Neuronal stem cell (in vitro differentiated cells): ENCODE measurements around the gene PRICKLE1.

ENCODE experiments used
- DNase-seq: peaks from one replicate; pipeline ENCODE4 v3.0.0-alpha.2; 2013; ENCODE audit warnings: low spot score
- H2AFZ ChIP-seq: one replicate; pipeline ENCODE4 v1.6.1; 2013; ENCODE audit warnings: mild to moderate bottlenecking, low read length, inconsistent platforms
- H2AK5ac ChIP-seq: 2 replicates; pipeline ENCODE4 v1.6.1; 2013; ENCODE audit warnings: low read depth, mild to moderate bottlenecking, inconsistent platforms, low read length, moderate library complexity, mixed read lengths
- H2BK120ac ChIP-seq: 2 replicates; pipeline ENCODE4 v1.6.1; 2013; ENCODE audit warnings: low read depth, mild to moderate bottlenecking, inconsistent platforms, low read length, moderate library complexity, mixed read lengths
- H2BK12ac ChIP-seq: one replicate; pipeline ENCODE4 v1.6.1; 2013; ENCODE audit warnings: low read length, inconsistent platforms
- H2BK15ac ChIP-seq: 2 replicates; pipeline ENCODE4 v1.6.1; 2013; ENCODE audit warnings: mild to moderate bottlenecking, low read length, inconsistent platforms, mixed read lengths
- H2BK5ac ChIP-seq: one replicate; pipeline ENCODE4 v1.6.1; 2013; ENCODE audit warnings: inconsistent platforms, mild to moderate bottlenecking, low read length, moderate library complexity
- H3K14ac ChIP-seq: one replicate; pipeline ENCODE4 v1.6.1; 2013; ENCODE audit warnings: low read length, inconsistent platforms
- H3K18ac ChIP-seq: 2 replicates; pipeline ENCODE4 v1.6.1; 2013; ENCODE audit warnings: low read length, inconsistent platforms
- H3K23ac ChIP-seq: 2 replicates; pipeline ENCODE4 v1.6.1; 2013; ENCODE audit warnings: low read depth, mild to moderate bottlenecking, mixed read lengths, low read length, inconsistent platforms; ENCODE audit not compliant: poor library complexity
- H3K27ac ChIP-seq: replicated peaks from 3 replicates; pipeline ENCODE4 v1.5.1; 2013; ENCODE audit warnings: low read length, inconsistent platforms
- H3K27me3 ChIP-seq, 3 experiments: 2 replicates each; pipeline ENCODE4 v1.6.1; 2013; ENCODE audit warnings: low read length in 3 of 3, mild to moderate bottlenecking in 2 of 3, inconsistent platforms in 1 of 3, low read depth in 1 of 3, mixed read lengths in 1 of 3, moderate library complexity in 1 of 3; ENCODE audit not compliant: control insufficient read depth in 3 of 3, insufficient read depth in 3 of 3
- H3K36me3 ChIP-seq, 2 donors: replicated peaks in 1 of 2; 2 replicates each; pipeline ENCODE4 v1.6.1; 2013; ENCODE audit warnings: low read length in 2 of 2; ENCODE audit not compliant: control insufficient read depth in 2 of 2, insufficient read depth in 2 of 2
- H3K4ac ChIP-seq: 2 replicates; pipeline ENCODE4 v1.6.1; 2013; ENCODE audit warnings: inconsistent platforms, mild to moderate bottlenecking, low read length, moderate library complexity
- H3K4me1 ChIP-seq, 2 donors: 1 replicate in 1 of 2; 2 replicates in 1 of 2; pipeline ENCODE4 v1.6.1; 2013; ENCODE audit warnings: low read length in 2 of 2, low read depth in 1 of 2; ENCODE audit not compliant: control insufficient read depth in 2 of 2, insufficient read depth in 1 of 2
- H3K4me2 ChIP-seq: one replicate; pipeline ENCODE4 v1.6.1; 2013; ENCODE audit warnings: mild to moderate bottlenecking, low read length, inconsistent platforms; ENCODE audit not compliant: insufficient read depth, poor library complexity, severe bottlenecking
- H3K4me3 ChIP-seq, 2 donors: 2 replicates each; pipeline ENCODE4 v1.5.1; 2013; ENCODE audit warnings: low read length in 2 of 2, mild to moderate bottlenecking in 2 of 2, inconsistent platforms in 1 of 2, moderate library complexity in 1 of 2
- H3K79me1 ChIP-seq: one replicate; pipeline ENCODE4 v1.6.1; 2013; ENCODE audit warnings: low read depth, mild to moderate bottlenecking, inconsistent platforms, low read length, moderate library complexity
- H3K9ac ChIP-seq: one replicate; pipeline ENCODE4 v1.6.1; 2013; ENCODE audit warnings: mild to moderate bottlenecking, low read depth, low read length, inconsistent platforms; ENCODE audit not compliant: poor library complexity
- H3K9me3 ChIP-seq, 2 donors: replicated peaks in 1 of 2; 2 replicates each; pipeline versions ENCODE3 to v1.6.1; 2013; ENCODE audit warnings: low read length in 2 of 2, mild to moderate bottlenecking in 2 of 2, inconsistent platforms in 1 of 2, low read depth in 1 of 2, mixed read lengths in 1 of 2, moderate library complexity in 1 of 2; ENCODE audit not compliant: control insufficient read depth in 2 of 2, insufficient read depth in 1 of 2
- H4K8ac ChIP-seq: one replicate; pipeline ENCODE4 v1.6.1; 2013; ENCODE audit warnings: low read depth, mild to moderate bottlenecking, inconsistent platforms, low read length, moderate library complexity
- H4K91ac ChIP-seq: one replicate; pipeline ENCODE4 v1.6.1; 2013; ENCODE audit warnings: low read length, low read depth, mild to moderate bottlenecking, inconsistent platforms; ENCODE audit not compliant: poor library complexity
- WGBS, 2 donors: extraction: QIAGEN DNeasy Blood & Tissue Kit; methylation state at CpG; one replicate each; pipeline ENCODE4 v1.1.7; 2013; ENCODE audit warnings: missing lambda C conversion rate in 2 of 2, mixed read lengths in 1 of 2; ENCODE audit not compliant: insufficient read length in 2 of 2, insufficient replicate concordance in 1 of 2; ENCODE audit errors: extremely low coverage in 2 of 2; 5-methylcytosine and 5-hydroxymethylcytosine counted together

The PRICKLE1 gene

DNA sequence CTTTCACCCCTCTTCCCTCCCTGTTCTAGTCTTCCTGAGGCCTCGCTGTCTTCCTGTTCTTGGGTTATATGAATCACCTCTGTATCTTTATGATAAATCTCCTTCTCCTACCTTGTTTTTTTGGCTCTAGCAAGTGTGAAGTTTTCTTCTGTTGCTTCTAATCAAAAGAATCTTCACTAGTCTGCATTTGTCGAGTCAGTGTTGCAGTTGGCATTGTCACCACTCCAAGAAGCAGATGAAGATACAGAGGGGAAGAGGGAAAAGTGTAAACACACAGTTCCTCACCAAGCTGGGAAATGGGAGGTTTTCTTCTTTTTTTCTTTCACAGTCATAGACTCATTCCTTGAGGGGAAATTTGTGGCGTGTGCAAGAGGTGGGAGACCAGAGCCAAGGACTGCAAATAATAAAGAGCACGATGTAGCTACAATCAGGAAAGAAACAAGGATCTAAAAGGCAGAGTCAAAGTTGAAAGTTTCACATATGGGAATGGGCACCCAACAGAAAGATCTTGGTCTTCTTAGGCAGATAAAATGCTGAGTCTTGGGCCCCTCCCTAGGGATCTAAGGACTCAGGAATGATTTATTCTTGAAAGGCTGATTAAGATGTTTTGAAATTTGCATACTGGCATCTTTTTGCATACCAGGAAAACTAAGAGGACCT is 22.2 kb upstream of the PRICKLE1 start:
- DNase-seq: no peak
- H4K8ac ChIP-seq: no peak overlapping the region
- H2BK5ac ChIP-seq: no peak overlapping the region
- no peaks in the 10 kb centered on the region for H3K79me1 ChIP-seq
- H3K9me3 ChIP-seq: no peaks in the 10 kb centered on the region
- H4K91ac ChIP-seq: no peak overlapping the region
- H2BK15ac ChIP-seq: no peak overlapping the region
- H3K4me3 ChIP-seq: no peak overlapping the region
- H3K4me1 ChIP-seq: no peaks in the 10 kb centered on the region
- H3K14ac ChIP-seq: no peak overlapping the region
- H3K27me3 ChIP-seq: no peaks in the 10 kb centered on the region
- no peak overlapping the region for H3K4ac ChIP-seq
- no peak overlapping the region for H3K4me2 ChIP-seq
- no CpG with 5 or more reads among the region's 4 CpGs for WGBS, 2 donors
- no peak overlapping the region for H3K18ac ChIP-seq
- H3K9ac ChIP-seq: no peak overlapping the region
- H2AFZ ChIP-seq: no peak overlapping the region
- no peak overlapping the region for H3K27ac ChIP-seq
- no peak overlapping the region for H2BK12ac ChIP-seq
- H3K36me3 ChIP-seq: no peaks in the 10 kb centered on the region
- no peak overlapping the region for H2AK5ac ChIP-seq
- H3K23ac ChIP-seq: no peak overlapping the region
- H2BK120ac ChIP-seq: no peak overlapping the region

DNA sequence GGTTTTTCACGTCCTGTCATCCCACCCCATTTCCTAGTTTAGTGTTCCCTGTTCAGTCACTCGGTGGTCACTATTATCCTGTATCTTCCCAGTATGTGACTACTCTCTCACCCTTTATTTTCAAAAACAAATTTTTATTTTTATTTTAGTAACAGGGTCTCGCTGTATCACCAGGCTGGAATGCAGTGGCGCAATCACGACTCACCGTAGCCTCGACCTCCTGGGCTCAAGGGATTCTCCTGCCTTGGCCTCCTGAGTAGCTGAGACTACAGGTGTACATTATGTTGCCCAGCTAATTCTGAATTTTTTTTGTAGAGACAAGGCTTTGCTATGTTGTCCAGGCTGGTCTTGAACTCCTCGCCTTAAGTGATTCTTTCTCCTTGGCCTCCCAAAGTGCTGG is 20.1 kb upstream of the PRICKLE1 start:
- Histone ChIP-seq H2AK5ac (no peak overlapping the region), H2AFZ (no peak overlapping the region), H3K9ac (no peak overlapping the region), H3K23ac (no peak overlapping the region), H3K14ac (no peak overlapping the region), H3K4ac (no peak overlapping the region), H3K27me3 (no peaks in the 10 kb centered on the region), H2BK12ac (no peak overlapping the region), H2BK5ac (no peak overlapping the region), H4K91ac (no peak overlapping the region), H3K4me1 (no peaks in the 10 kb centered on the region), H4K8ac (no peak overlapping the region), H2BK120ac (no peak overlapping the region), H2BK15ac (no peak overlapping the region), H3K9me3 (no peaks in the 10 kb centered on the region), H3K79me1 (no peaks in the 10 kb centered on the region), H3K36me3 (no peaks in the 10 kb centered on the region), H3K4me2 (no peak overlapping the region), H3K18ac (no peak overlapping the region), H3K27ac (no peak overlapping the region), H3K4me3 (no peak overlapping the region)
- DNase-seq: no peak
- no CpG with 5 or more reads among the region's 8 CpGs for WGBS, 2 donors

DNA sequence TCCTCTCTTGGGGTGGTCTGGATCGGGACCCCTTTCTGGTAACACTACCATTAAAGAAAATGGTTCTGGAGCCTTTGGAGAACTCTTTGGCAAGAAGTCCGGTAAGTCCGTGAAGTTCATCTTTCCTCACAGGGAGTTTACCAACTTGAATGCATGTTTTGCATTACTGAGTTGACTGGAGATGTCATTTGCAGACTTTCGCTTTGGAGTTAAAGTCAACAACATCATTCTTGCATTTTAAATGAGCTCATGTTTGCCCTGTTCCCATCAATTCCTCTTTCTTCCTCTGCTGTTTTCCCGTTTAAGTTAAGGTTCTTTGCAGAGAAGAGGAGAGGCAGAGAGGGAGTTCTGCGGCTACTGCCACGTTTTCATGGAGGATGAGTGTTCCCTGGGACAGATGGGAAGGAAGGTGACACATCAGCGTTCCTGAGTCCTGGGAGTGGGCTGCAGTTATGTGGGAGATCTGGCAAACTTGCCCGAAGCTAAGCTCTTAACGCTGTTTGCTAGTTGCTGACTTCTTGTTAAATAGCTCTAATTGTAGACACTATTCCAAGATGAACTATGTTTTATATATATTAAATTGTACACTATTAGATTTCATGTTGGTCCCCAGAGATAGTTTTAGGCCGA is 18.8 kb upstream of the PRICKLE1 start:
- Histone ChIP-seq H2AFZ (no peak overlapping the region), H3K9ac (no peak overlapping the region), H3K4ac (no peak overlapping the region), H3K4me3 (no peak overlapping the region), H2AK5ac (no peak overlapping the region), H2BK12ac (no peak overlapping the region), H3K4me2 (no peak overlapping the region), H3K27me3 (no peaks in the 10 kb centered on the region), H3K36me3 (no peaks in the 10 kb centered on the region), H4K91ac (no peak overlapping the region), H3K4me1 (peaks cover 2 to 3% of the 10 kb centered on the region in 2 donors), H3K23ac (no peak overlapping the region), H3K14ac (no peak overlapping the region), H2BK5ac (peak overlapping the region; percentile 7), H2BK15ac (no peak overlapping the region), H2BK120ac (no peak overlapping the region), H3K27ac (no peak overlapping the region), H3K18ac (no peak overlapping the region), H3K9me3 (no peaks in the 10 kb centered on the region), H4K8ac (no peak overlapping the region), H3K79me1 (no peaks in the 10 kb centered on the region)
- no CpG with 5 or more reads among the region's 11 CpGs for WGBS, 2 donors
- no peak for DNase-seq

DNA sequence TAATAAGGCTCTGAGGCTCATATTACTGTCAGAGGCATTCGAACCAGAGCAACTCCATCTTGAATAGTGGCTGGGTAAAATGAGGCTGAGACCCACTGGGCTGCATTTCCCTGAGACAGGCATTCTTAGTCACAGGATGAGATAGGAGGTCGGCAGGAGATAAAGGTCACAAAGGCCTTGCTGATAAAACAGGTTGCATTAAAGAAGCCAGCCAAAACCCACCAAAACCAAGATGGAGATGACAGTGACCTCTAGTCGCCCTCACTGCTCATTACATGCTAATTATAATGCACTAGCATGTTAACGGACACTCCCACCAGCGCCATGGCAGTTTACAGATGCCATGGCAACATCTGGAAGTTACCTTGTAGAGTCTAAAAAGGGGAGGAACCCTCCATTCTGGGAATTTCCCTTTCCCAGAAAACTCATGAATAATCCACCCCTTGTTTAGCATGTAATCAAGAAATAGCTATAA is 18.1 kb upstream of the PRICKLE1 start:
- no peak overlapping the region for H3K27ac ChIP-seq
- H2AFZ ChIP-seq: no peak overlapping the region
- no peak overlapping the region for H4K8ac ChIP-seq
- no peak for DNase-seq
- H2BK5ac ChIP-seq: no peak overlapping the region
- H2BK12ac ChIP-seq: no peak overlapping the region
- H3K36me3 ChIP-seq: no peaks in the 10 kb centered on the region
- H3K18ac ChIP-seq: no peak overlapping the region
- H3K4me2 ChIP-seq: no peak overlapping the region
- H3K4me3 ChIP-seq: no peak overlapping the region
- H3K79me1 ChIP-seq: no peaks in the 10 kb centered on the region
- no peaks in the 10 kb centered on the region for H3K27me3 ChIP-seq
- no peak overlapping the region for H3K23ac ChIP-seq
- H3K9me3 ChIP-seq: no peaks in the 10 kb centered on the region
- no peak overlapping the region for H3K4ac ChIP-seq
- no peak overlapping the region for H2BK15ac ChIP-seq
- no peak overlapping the region for H2BK120ac ChIP-seq
- WGBS, 2 donors: no CpG with 5 or more reads among the region's 5 CpGs
- no peak overlapping the region for H2AK5ac ChIP-seq
- no peak overlapping the region for H4K91ac ChIP-seq
- no peak overlapping the region for H3K14ac ChIP-seq
- H3K9ac ChIP-seq: no peak overlapping the region
- H3K4me1 ChIP-seq: peaks cover 3 to 8% of the 10 kb centered on the region in 2 donors
